C4-2B (cell line): ENCODE results near the gene MEF2D.

Experiments used
- H3K27ac ChIP-seq: fragments of 450-650 bp; 2 replicates; pipeline ENCODE4 v1.5.1; 2017
- CTCF ChIP-seq: fragments of 450-650 bp; conservative IDR thresholded peaks from 2 replicates; pipeline ENCODE4 v1.5.1; 2017; ENCODE audit warnings: mild to moderate bottlenecking
- ZFX ChIP-seq: fragments of 450-650 bp; IDR thresholded peaks from 2 replicates; pipeline ENCODE4 v1.6.1; 2017

Gene MEF2D

DNA sequence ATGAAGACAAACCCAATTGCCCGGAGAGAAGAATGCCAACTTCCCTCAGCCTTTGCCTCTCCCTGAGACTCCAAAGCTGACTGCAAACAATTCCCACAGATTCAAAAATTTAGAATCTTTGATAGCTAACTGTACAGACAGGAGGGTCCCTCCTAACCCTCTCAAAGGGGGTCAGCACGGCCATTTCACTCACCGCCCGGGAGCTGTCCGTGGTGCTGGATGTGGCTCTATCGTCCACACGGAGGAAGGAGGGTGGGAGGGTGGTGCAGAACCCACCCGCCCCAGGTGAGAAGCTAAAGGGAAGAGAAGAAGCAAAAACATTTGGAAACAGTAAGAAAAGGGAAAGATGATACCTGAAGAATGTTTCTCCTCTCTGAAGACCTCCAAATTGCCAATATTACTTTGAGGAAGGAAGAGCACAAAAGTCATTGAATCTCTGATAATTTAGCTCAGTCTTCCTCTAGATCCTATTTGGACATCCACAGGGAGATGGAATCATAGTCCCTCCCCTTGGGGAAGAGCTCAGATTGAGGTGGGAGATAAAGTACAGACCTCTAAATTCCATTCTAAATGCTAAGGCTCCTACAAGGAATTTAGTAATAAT, 86.0 kb downstream of the MEF2D start:
- no peak for TF ChIP-seq ZFX
- TF ChIP-seq CTCF, result no peak
- H3K27ac ChIP-seq, result no peak overlapping the region
